Neural cell (in vitro differentiated cells): ENCODE measurements around the gene LAPTM4A. TPM values are rescaled to one million over a fixed set of nuclear protein-coding genes. Genes with fewer than 3 reads are reported as not detected.

Source experiments
- H2AFZ ChIP-seq: fragments of 200-600, 300-800 bp; sonication (generic), shearing (Covaris generic); 2 replicates; pipeline ENCODE4 v1.6.0; 2014; ENCODE audit warnings: low read depth, mild to moderate bottlenecking, antibody characterized with exemption, low read length, moderate library complexity
- H3F3A ChIP-seq: fragments of 200-600 bp; shearing (Covaris generic); 2 replicates; pipeline ENCODE4 v1.6.1; 2016; ENCODE audit warnings: mild to moderate bottlenecking, moderate library complexity, mixed read lengths, antibody characterized with exemption, low read length; ENCODE audit not compliant: insufficient read depth, poor library complexity, severe bottlenecking
- H3K27ac ChIP-seq: fragments of 200-600, 300-800 bp; sonication (generic), shearing (Covaris generic); 2 replicates; pipeline ENCODE4 v1.5.1; 2014; ENCODE audit warnings: mild to moderate bottlenecking, low read length, moderate library complexity
- H3K27me3 ChIP-seq: fragments of 300-800, 200-600 bp; sonication (generic), shearing (Covaris generic); 2 replicates; pipeline ENCODE4 v1.6.0; 2014; ENCODE audit warnings: mild to moderate bottlenecking, low read depth, low read length, moderate library complexity; ENCODE audit not compliant: insufficient read depth
- H3K36me3 ChIP-seq: fragments of 300-800, 200-600 bp; sonication (generic), shearing (Covaris generic); 2 replicates; pipeline ENCODE4 v1.5.1; 2014; ENCODE audit warnings: mild to moderate bottlenecking, antibody characterized with exemption, low read length, moderate library complexity; ENCODE audit not compliant: insufficient read depth
- H3K4me2 ChIP-seq: fragments of 300-800, 200-600 bp; sonication (generic), shearing (Covaris generic); 2 replicates; pipeline ENCODE4 v1.6.0; 2014; ENCODE audit warnings: mild to moderate bottlenecking, low read length
- H3K4me3 ChIP-seq: fragments of 300-800, 200-600 bp; sonication (generic), shearing (Covaris generic); 2 replicates; pipeline ENCODE4 v1.5.1; 2014; ENCODE audit warnings: mild to moderate bottlenecking, low read length, moderate library complexity
- H3K79me2 ChIP-seq: fragments of 200-600 bp; shearing (Covaris generic); replicated peaks from 2 replicates; pipeline ENCODE4 v1.6.0; 2014; ENCODE audit warnings: mild to moderate bottlenecking, low read length, moderate library complexity; ENCODE audit not compliant: insufficient read depth
- H3K9ac ChIP-seq: fragments of 300-800, 200-600 bp; sonication (generic), shearing (Covaris generic); 2 replicates; pipeline ENCODE4 v1.6.1; 2016; ENCODE audit warnings: mild to moderate bottlenecking, low read length, mixed read lengths
- H3K9me2 ChIP-seq: fragments of 200-600 bp; shearing (Covaris generic); 2 replicates; pipeline ENCODE4 v1.6.1; 2016; ENCODE audit warnings: mild to moderate bottlenecking, low read length, mixed read lengths; ENCODE audit not compliant: insufficient read depth
- H3K9me3 ChIP-seq: fragments of 200-600, 300-800 bp; sonication (generic), shearing (Covaris generic); 2 replicates; pipeline ENCODE4 v1.6.1; 2016; ENCODE audit warnings: mild to moderate bottlenecking, mixed run types, low read length, moderate library complexity, mixed read lengths
- H4K20me1 ChIP-seq: fragments of 200-600 bp; shearing (Covaris generic); 2 replicates; pipeline ENCODE4 v1.6.1; 2016; ENCODE audit warnings: mild to moderate bottlenecking, mixed run types; ENCODE audit not compliant: insufficient read depth
- EP300 ChIP-seq: fragments of 450-650 bp; conservative IDR thresholded peaks from 2 replicates; pipeline ENCODE4 v1.6.1; 2014; ENCODE audit warnings: antibody characterized with exemption, mild to moderate bottlenecking, moderate library complexity; ENCODE audit not compliant: poor library complexity, severe bottlenecking
- EZH2 ChIP-seq: fragments of 200-600, 300-800 bp; shearing (Covaris generic), sonication (generic); IDR thresholded peaks from 2 replicates; pipeline ENCODE4 v1.6.1; 2014; ENCODE audit warnings: antibody characterized with exemption, low read length, borderline replicate concordance, mild to moderate bottlenecking; ENCODE audit not compliant: insufficient read depth, poor library complexity, severe bottlenecking
- MXI1 ChIP-seq: fragments of 450-650 bp; conservative IDR thresholded peaks from 2 replicates; pipeline ENCODE4 v1.6.1; 2014; ENCODE audit warnings: antibody characterized with exemption, mild to moderate bottlenecking; ENCODE audit not compliant: poor library complexity, severe bottlenecking
- POLR2AphosphoS5 ChIP-seq: IDR thresholded peaks from 2 replicates; pipeline ENCODE4 v1.6.1; 2012
- RAD21 ChIP-seq: fragments of 450-650 bp; conservative IDR thresholded peaks from 2 replicates; pipeline ENCODE4 v1.6.1; 2014; ENCODE audit warnings: antibody characterized with exemption, mild to moderate bottlenecking, moderate library complexity
- SMC3 ChIP-seq: fragments of 450-650 bp; conservative IDR thresholded peaks from 2 replicates; pipeline ENCODE4 v1.6.1; 2014; ENCODE audit warnings: antibody characterized with exemption, mild to moderate bottlenecking, moderate library complexity; ENCODE audit not compliant: poor library complexity
- TAF1 ChIP-seq: IDR thresholded peaks from 2 replicates; pipeline ENCODE4 v1.6.1; 2012; ENCODE audit warnings: low read depth
- polyA plus RNA-seq: library from polyadenylated mRNA; depleted of rRNA; stranded (reverse); fragments of >200 nt; gene quantifications from 2 replicates; pipeline ENCODE4 v1.2.3, GENCODE V29; 2014
- TF ChIP-seq, protein P1 (sequence below): IDR thresholded peaks from 2 replicates; pipeline ENCODE4 v1.6.1; 2012; ENCODE audit warnings: borderline replicate concordance
- TF ChIP-seq, protein P2 (sequence below): fragments of 450-650 bp; IDR thresholded peaks from 2 replicates; pipeline ENCODE4 v1.5.1; 2014; ENCODE audit warnings: antibody characterized with exemption, mild to moderate bottlenecking, moderate library complexity; ENCODE audit not compliant: poor library complexity, severe bottlenecking

The LAPTM4A gene
- polyA plus RNA-seq, 1 donor from 2014 or later, result 81.7 TPM

DNA sequence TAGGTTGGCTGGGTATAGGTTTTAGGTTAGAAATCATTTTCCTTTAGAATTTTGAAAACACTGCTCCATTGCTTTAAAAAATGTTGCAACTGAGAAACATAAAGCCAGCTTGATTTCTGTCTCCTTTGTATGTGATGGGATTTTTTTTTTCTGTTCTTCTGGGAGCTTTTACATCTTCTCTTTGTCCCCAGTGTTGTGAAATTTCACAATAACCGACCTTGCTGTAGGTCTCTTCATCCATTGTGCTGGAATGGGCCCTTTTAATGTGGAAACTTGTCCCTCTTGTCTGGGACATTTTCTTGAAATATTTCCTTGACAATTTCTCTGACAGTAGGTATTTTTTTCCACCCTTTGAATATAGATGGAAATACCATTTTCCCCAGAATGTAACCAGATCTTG, 44.0 kb upstream of the LAPTM4A start:
- H3K4me2 ChIP-seq, result no peak overlapping the region
- no peaks in the 10 kb centered on the region for H3K27me3 ChIP-seq
- no peak overlapping the region for H2AFZ ChIP-seq
- H3K36me3 ChIP-seq, result no peaks in the 10 kb centered on the region
- no peaks in the 10 kb centered on the region for H3F3A ChIP-seq
- H3K27ac ChIP-seq, result no peak overlapping the region
- TF ChIP-seq TAF1, result no peak
- TF ChIP-seq EP300, result no peak
- TF ChIP-seq, protein P1, sequence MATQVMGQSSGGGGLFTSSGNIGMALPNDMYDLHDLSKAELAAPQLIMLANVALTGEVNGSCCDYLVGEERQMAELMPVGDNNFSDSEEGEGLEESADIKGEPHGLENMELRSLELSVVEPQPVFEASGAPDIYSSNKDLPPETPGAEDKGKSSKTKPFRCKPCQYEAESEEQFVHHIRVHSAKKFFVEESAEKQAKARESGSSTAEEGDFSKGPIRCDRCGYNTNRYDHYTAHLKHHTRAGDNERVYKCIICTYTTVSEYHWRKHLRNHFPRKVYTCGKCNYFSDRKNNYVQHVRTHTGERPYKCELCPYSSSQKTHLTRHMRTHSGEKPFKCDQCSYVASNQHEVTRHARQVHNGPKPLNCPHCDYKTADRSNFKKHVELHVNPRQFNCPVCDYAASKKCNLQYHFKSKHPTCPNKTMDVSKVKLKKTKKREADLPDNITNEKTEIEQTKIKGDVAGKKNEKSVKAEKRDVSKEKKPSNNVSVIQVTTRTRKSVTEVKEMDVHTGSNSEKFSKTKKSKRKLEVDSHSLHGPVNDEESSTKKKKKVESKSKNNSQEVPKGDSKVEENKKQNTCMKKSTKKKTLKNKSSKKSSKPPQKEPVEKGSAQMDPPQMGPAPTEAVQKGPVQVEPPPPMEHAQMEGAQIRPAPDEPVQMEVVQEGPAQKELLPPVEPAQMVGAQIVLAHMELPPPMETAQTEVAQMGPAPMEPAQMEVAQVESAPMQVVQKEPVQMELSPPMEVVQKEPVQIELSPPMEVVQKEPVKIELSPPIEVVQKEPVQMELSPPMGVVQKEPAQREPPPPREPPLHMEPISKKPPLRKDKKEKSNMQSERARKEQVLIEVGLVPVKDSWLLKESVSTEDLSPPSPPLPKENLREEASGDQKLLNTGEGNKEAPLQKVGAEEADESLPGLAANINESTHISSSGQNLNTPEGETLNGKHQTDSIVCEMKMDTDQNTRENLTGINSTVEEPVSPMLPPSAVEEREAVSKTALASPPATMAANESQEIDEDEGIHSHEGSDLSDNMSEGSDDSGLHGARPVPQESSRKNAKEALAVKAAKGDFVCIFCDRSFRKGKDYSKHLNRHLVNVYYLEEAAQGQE, result no peak
- TF ChIP-seq POLR2AphosphoS5, result no peak
- TF ChIP-seq MXI1, result no peak
- no peaks in the 10 kb centered on the region for H3K9me2 ChIP-seq
- H3K79me2 ChIP-seq, result no peaks in the 10 kb centered on the region
- H4K20me1 ChIP-seq, result no peaks in the 10 kb centered on the region
- no peak overlapping the region for H3K9ac ChIP-seq
- H3K9me3 ChIP-seq, result no peaks in the 10 kb centered on the region
- H3K4me3 ChIP-seq, result no peak overlapping the region

DNA sequence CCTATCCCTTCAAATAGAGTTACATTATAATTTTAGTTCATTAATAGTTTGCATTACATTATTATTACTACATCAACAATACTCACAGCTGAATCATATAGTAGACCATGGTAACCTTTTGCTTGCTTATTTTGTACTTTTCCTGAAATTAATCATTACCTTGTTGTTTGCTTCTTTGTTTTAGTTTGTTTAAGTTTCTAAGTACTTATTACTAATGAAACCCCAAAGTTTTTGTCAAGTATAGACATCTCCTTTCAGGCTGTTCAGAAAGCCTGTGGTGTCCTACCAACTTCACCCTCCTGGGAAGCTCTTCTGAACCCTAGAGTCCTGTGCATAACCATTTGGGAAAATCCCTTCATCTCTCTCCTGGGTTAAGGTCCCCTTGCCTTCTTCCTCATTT, 43.5 kb upstream of the LAPTM4A start:
- Histone ChIP-seq H3F3A (no peaks in the 10 kb centered on the region), H3K9me3 (no peaks in the 10 kb centered on the region), H3K79me2 (no peaks in the 10 kb centered on the region), H3K4me3 (no peak overlapping the region), H3K27me3 (no peaks in the 10 kb centered on the region), H2AFZ (no peak overlapping the region), H3K9me2 (no peaks in the 10 kb centered on the region), H3K9ac (no peak overlapping the region), H3K4me2 (no peak overlapping the region), H3K27ac (no peak overlapping the region), H3K36me3 (no peaks in the 10 kb centered on the region), H4K20me1 (no peaks in the 10 kb centered on the region)
- TF ChIP-seq TAF1 (no peak), RAD21 (no peak), MXI1 (no peak), SMC3 (no peak), EP300 (no peak), EZH2 (no peak), POLR2AphosphoS5 (no peak)
- TF ChIP-seq, protein P1, result no peak
- TF ChIP-seq, protein P2, sequence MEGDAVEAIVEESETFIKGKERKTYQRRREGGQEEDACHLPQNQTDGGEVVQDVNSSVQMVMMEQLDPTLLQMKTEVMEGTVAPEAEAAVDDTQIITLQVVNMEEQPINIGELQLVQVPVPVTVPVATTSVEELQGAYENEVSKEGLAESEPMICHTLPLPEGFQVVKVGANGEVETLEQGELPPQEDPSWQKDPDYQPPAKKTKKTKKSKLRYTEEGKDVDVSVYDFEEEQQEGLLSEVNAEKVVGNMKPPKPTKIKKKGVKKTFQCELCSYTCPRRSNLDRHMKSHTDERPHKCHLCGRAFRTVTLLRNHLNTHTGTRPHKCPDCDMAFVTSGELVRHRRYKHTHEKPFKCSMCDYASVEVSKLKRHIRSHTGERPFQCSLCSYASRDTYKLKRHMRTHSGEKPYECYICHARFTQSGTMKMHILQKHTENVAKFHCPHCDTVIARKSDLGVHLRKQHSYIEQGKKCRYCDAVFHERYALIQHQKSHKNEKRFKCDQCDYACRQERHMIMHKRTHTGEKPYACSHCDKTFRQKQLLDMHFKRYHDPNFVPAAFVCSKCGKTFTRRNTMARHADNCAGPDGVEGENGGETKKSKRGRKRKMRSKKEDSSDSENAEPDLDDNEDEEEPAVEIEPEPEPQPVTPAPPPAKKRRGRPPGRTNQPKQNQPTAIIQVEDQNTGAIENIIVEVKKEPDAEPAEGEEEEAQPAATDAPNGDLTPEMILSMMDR, result no peak
